ENCODE measurements around the gene FOXB2. TPM values are rescaled to one million over a fixed set of nuclear protein-coding genes. Genes with fewer than 3 reads are reported as not detected.
"Not testable (repeated sequence)": the region's sequence is repeated elsewhere in the genome, so short reads cannot be mapped to it uniquely, and the experiment has no call there.

Gene FOXB2
- polyA plus RNA-seq (2013, experiment 1 of 2): 3.4 TPM
- polyA plus RNA-seq (2013, experiment 2 of 2): 1.9 TPM

GRCh38 chr9:77019236-77019925 lies at the start of gene FOXB2:
Gene FOXB2, plus strand, starts transcription at chr9:77019655. Its CDS starts 0 bp downstream, at chr9:77019655.
- WGBS: 1% methylated on average over 51 of the region's 51 CpGs
- Histone ChIP-seq H3K9ac (ENCODE audit: low read depth, low read length) (peak within 1 kb of the TSS; percentile 12), H3K36me3 (ENCODE audit: insufficient read depth, low read length) (no peaks in the 10 kb centered on the region), H3K27me3 (ENCODE audit: insufficient read depth, low read length) (peaks cover 100% of the 10 kb centered on the region), H3K4me1 (ENCODE audit: insufficient read depth, low read length) (peaks cover 37% of the 10 kb centered on the region), H3K9me3 (ENCODE audit: insufficient read depth, low read depth, low read length) (no peaks in the 10 kb centered on the region), H3K27ac (ENCODE audit: low read depth, low read length) (no peak within 1 kb of the TSS), H3K4me3 (ENCODE audit: low read length) (peak within 1 kb of the TSS; percentile 49)

- Histone ChIP-seq H3K36me3 (ENCODE audit: insufficient read depth, low read length) (no peaks in the 10 kb centered on the region), H3K4me3 (ENCODE audit: low read length) (no peak overlapping the region), H3K27ac (ENCODE audit: low read depth, low read length) (no peak overlapping the region), H3K4me1 (ENCODE audit: insufficient read depth, low read length) (no peaks in the 10 kb centered on the region), H3K9ac (ENCODE audit: low read depth, low read length) (no peak overlapping the region), H3K27me3 (ENCODE audit: insufficient read depth, low read length) (no peaks in the 10 kb centered on the region), H3K9me3 (ENCODE audit: insufficient read depth, low read depth, low read length) (no peaks in the 10 kb centered on the region)
- 92% methylated on average over 1 of the region's 1 CpG for WGBS
These were observed 49.7 kb upstream of the FOXB2 start for GRCh38 chr9:76969716-76970115.

GRCh38 chr9:76978831-76979230 lies 40.6 kb upstream of the FOXB2 start:
- not testable (repeated sequence) for H3K9ac ChIP-seq (ENCODE audit: low read depth, low read length); H3K36me3 ChIP-seq (ENCODE audit: insufficient read depth, low read length); H3K4me3 ChIP-seq (ENCODE audit: low read length); H3K27me3 ChIP-seq (ENCODE audit: insufficient read depth, low read length); H3K27ac ChIP-seq (ENCODE audit: low read depth, low read length); H3K4me1 ChIP-seq (ENCODE audit: insufficient read depth, low read length); H3K9me3 ChIP-seq (ENCODE audit: insufficient read depth, low read depth, low read length)
- WGBS: 95% methylated on average over 9 of the region's 9 CpGs

- Histone ChIP-seq H3K27me3 (ENCODE audit: insufficient read depth, low read length) (no peaks in the 10 kb centered on the region), H3K9ac (ENCODE audit: low read depth, low read length) (no peak overlapping the region)
- WGBS: 89% methylated on average over 1 of the region's 1 CpG
These were observed 38.9 kb upstream of the FOXB2 start for GRCh38 chr9:76980566-76980965.

GRCh38 chr9:76984486-76984885 lies 35.0 kb upstream of the FOXB2 start:
- Histone ChIP-seq H3K27me3 (ENCODE audit: insufficient read depth, low read length) (no peaks in the 10 kb centered on the region), H3K9ac (ENCODE audit: low read depth, low read length) (no peak overlapping the region), H3K27ac (ENCODE audit: low read depth, low read length) (no peak overlapping the region), H3K9me3 (ENCODE audit: insufficient read depth, low read depth, low read length) (no peaks in the 10 kb centered on the region), H3K4me3 (ENCODE audit: low read length) (no peak overlapping the region), H3K4me1 (ENCODE audit: insufficient read depth, low read length) (no peaks in the 10 kb centered on the region), H3K36me3 (ENCODE audit: insufficient read depth, low read length) (no peaks in the 10 kb centered on the region)
- 90% methylated on average over 4 of the region's 4 CpGs for WGBS

More at GRCh38 chr9:76980566-76980965, 38.9 kb upstream of the FOXB2 start:
- no peak overlapping the region for H3K27ac ChIP-seq (ENCODE audit: low read depth, low read length)
- H3K4me1 ChIP-seq (ENCODE audit: insufficient read depth, low read length): no peaks in the 10 kb centered on the region
- no peaks in the 10 kb centered on the region for H3K36me3 ChIP-seq (ENCODE audit: insufficient read depth, low read length)
- H3K4me3 ChIP-seq (ENCODE audit: low read length): no peak overlapping the region
- H3K9me3 ChIP-seq (ENCODE audit: insufficient read depth, low read depth, low read length): no peaks in the 10 kb centered on the region

GRCh38 chr9:76985581-76985980 lies 33.9 kb upstream of the FOXB2 start:
- H3K4me3 ChIP-seq (ENCODE audit: low read length): no peak overlapping the region
- H3K9me3 ChIP-seq (ENCODE audit: insufficient read depth, low read depth, low read length): no peaks in the 10 kb centered on the region
- no peak overlapping the region for H3K27ac ChIP-seq (ENCODE audit: low read depth, low read length)
- no peaks in the 10 kb centered on the region for H3K36me3 ChIP-seq (ENCODE audit: insufficient read depth, low read length)
- no peak overlapping the region for H3K9ac ChIP-seq (ENCODE audit: low read depth, low read length)
- WGBS: 96% methylated on average over 5 of the region's 5 CpGs
- no peaks in the 10 kb centered on the region for H3K27me3 ChIP-seq (ENCODE audit: insufficient read depth, low read length)
- H3K4me1 ChIP-seq (ENCODE audit: insufficient read depth, low read length): no peaks in the 10 kb centered on the region

GRCh38 chr9:76987594-76988200 lies 31.8 kb upstream of the FOXB2 start:
- 72% methylated on average over 3 of the region's 3 CpGs for WGBS
- no peak overlapping the region for H3K9ac ChIP-seq (ENCODE audit: low read depth, low read length)
- H3K36me3 ChIP-seq (ENCODE audit: insufficient read depth, low read length): no peaks in the 10 kb centered on the region
- H3K9me3 ChIP-seq (ENCODE audit: insufficient read depth, low read depth, low read length): no peaks in the 10 kb centered on the region
- H3K4me3 ChIP-seq (ENCODE audit: low read length): no peak overlapping the region
- H3K4me1 ChIP-seq (ENCODE audit: insufficient read depth, low read length): no peaks in the 10 kb centered on the region
- no peak overlapping the region for H3K27ac ChIP-seq (ENCODE audit: low read depth, low read length)
- H3K27me3 ChIP-seq (ENCODE audit: insufficient read depth, low read length): no peaks in the 10 kb centered on the region

- whole genome bisulfite sequencing: 86% methylated on average over 2 of the region's 2 CpGs
- H3K36me3 ChIP-seq (ENCODE audit: insufficient read depth, low read length): no peaks in the 10 kb centered on the region
- no peak overlapping the region for H3K27ac ChIP-seq (ENCODE audit: low read depth, low read length)
- no peaks in the 10 kb centered on the region for H3K27me3 ChIP-seq (ENCODE audit: insufficient read depth, low read length)
- no peaks in the 10 kb centered on the region for H3K9me3 ChIP-seq (ENCODE audit: insufficient read depth, low read depth, low read length)
- no peaks in the 10 kb centered on the region; the same call in 1 of the 2 replicates for H3K4me1 ChIP-seq (ENCODE audit: insufficient read depth, low read length)
- H3K4me3 ChIP-seq (ENCODE audit: low read length): no peak overlapping the region
- H3K9ac ChIP-seq (ENCODE audit: low read depth, low read length): no peak overlapping the region
These were observed 30.5 kb upstream of the FOXB2 start for GRCh38 chr9:76988941-76989340.

GRCh38 chr9:76989501-76989900 lies 30.0 kb upstream of the FOXB2 start:
- no peak overlapping the region for H3K9ac ChIP-seq (ENCODE audit: low read depth, low read length)

GRCh38 chr9:76996700-76997099 lies 22.8 kb upstream of the FOXB2 start:
- Histone ChIP-seq H3K27me3 (ENCODE audit: insufficient read depth, low read length) (no peaks in the 10 kb centered on the region), H3K27ac (ENCODE audit: low read depth, low read length) (no peak overlapping the region), H3K4me3 (ENCODE audit: low read length) (no peak overlapping the region), H3K9ac (ENCODE audit: low read depth, low read length) (no peak overlapping the region), H3K36me3 (ENCODE audit: insufficient read depth, low read length) (no peaks in the 10 kb centered on the region), H3K4me1 (ENCODE audit: insufficient read depth, low read length) (no peaks in the 10 kb centered on the region; the same call in 1 of the 2 replicates), H3K9me3 (ENCODE audit: insufficient read depth, low read depth, low read length) (no peaks in the 10 kb centered on the region)
- 43% methylated on average over 6 of the region's 6 CpGs for WGBS

More at GRCh38 chr9:76989501-76989900, 30.0 kb upstream of the FOXB2 start:
- H3K9me3 ChIP-seq (ENCODE audit: insufficient read depth, low read depth, low read length): no peaks in the 10 kb centered on the region
- no peak overlapping the region for H3K4me3 ChIP-seq (ENCODE audit: low read length)
- H3K27me3 ChIP-seq (ENCODE audit: insufficient read depth, low read length): no peaks in the 10 kb centered on the region
- H3K4me1 ChIP-seq (ENCODE audit: insufficient read depth, low read length): no peaks in the 10 kb centered on the region; the same call in 1 of the 2 replicates
- H3K27ac ChIP-seq (ENCODE audit: low read depth, low read length): no peak overlapping the region
- WGBS: 85% methylated on average over 3 of the region's 3 CpGs
- H3K36me3 ChIP-seq (ENCODE audit: insufficient read depth, low read length): no peaks in the 10 kb centered on the region

GRCh38 chr9:76999261-76999660 lies 20.2 kb upstream of the FOXB2 start:
- no peaks in the 10 kb centered on the region for H3K27me3 ChIP-seq (ENCODE audit: insufficient read depth, low read length)
- H3K36me3 ChIP-seq (ENCODE audit: insufficient read depth, low read length): no peaks in the 10 kb centered on the region
- H3K4me3 ChIP-seq (ENCODE audit: low read length): no peak overlapping the region
- H3K9me3 ChIP-seq (ENCODE audit: insufficient read depth, low read depth, low read length): no peaks in the 10 kb centered on the region
- H3K9ac ChIP-seq (ENCODE audit: low read depth, low read length): no peak overlapping the region
- no peak overlapping the region for H3K27ac ChIP-seq (ENCODE audit: low read depth, low read length)
- no peaks in the 10 kb centered on the region for H3K4me1 ChIP-seq (ENCODE audit: insufficient read depth, low read length)
- WGBS: 88% methylated on average over 3 of the region's 3 CpGs
